GM12878 (cell line): ENCODE measurements around the gene CAMKMT. TPM values are rescaled to one million over a fixed set of nuclear protein-coding genes. Genes with fewer than 3 reads are reported as not detected.

Experiments
- ATAC-seq: fragments of 200-7000 bp; cut with Tn5 transposase; 3 replicates; pipeline ENCODE4 v1.9.1; 2020; ENCODE audit warnings: mild to moderate bottlenecking, moderate library complexity
- BruUV-seq: library from RNA; stranded (reverse); fragments of 400-500 nt; replicated peaks from 2 replicates; lab custom pipeline; 2021; lab: Mats Ljungman, UMichigan
- CTCF ChIA-PET: fragments of 300-600 bp; sonication (Branson Sonifier 250); formaldehyde crosslinking; extraction: SDS; loops from one replicate; lab custom pipeline; 2021; ENCODE audit warnings: inconsistent platforms; lab: Yijun Ruan, JAX
- POLR2A ChIA-PET: fragments of 350-600 bp; formaldehyde crosslinking; extraction: SDS; loops from one replicate; lab custom pipeline; 2021; ENCODE audit warnings: inconsistent platforms; lab: Charles Lee
- RAD21 ChIA-PET: fragments of 300-600 bp; sonication (Branson Sonifier 250); formaldehyde crosslinking; loops from one replicate; lab custom pipeline; 2023; ENCODE audit warnings: antibody characterized with exemption; ENCODE audit not compliant: unreplicated experiment; lab: Charles Lee
- SMC1A ChIA-PET: fragments of 300-600 bp; sonication (Branson Sonifier 250); formaldehyde crosslinking; loops from one replicate; lab custom pipeline; 2023; ENCODE audit not compliant: unreplicated experiment, uncharacterized antibody; lab: Charles Lee
- DNase-seq: peaks from one replicate; pipeline ENCODE4 v3.0.0-alpha.2; 2011; ENCODE audit warnings: low read depth, low spot score
- FAIRE-seq: peaks from 3 replicates; lab custom pipeline; 2011; peaks lifted over from hg19 to GRCh38; lab: Jason Lieb, UNC
- H2AFZ ChIP-seq: 2 replicates; pipeline ENCODE4 v1.6.0; 2011; ENCODE audit warnings: low read depth, low read length, control low read depth; ENCODE audit not compliant: control insufficient read depth
- H3K27ac ChIP-seq: 2 replicates; pipeline ENCODE4 v1.5.1; 2011; ENCODE audit warnings: control low read depth; ENCODE audit not compliant: control insufficient read depth, insufficient read depth
- H3K27me3 ChIP-seq, 2 experiments: replicated peaks in 1 of 2; 2 replicates each; pipeline versions ENCODE4 v1.6.0 to v1.6.1; 2011; ENCODE audit warnings: low read length in 1 of 2; ENCODE audit not compliant: control insufficient read depth in 2 of 2, insufficient read depth in 2 of 2
- H3K36me3 ChIP-seq, 2 experiments: 2 replicates each; pipeline ENCODE4 v1.5.1; 2011; ENCODE audit warnings: low read length in 1 of 2; ENCODE audit not compliant: control insufficient read depth in 2 of 2, insufficient read depth in 2 of 2
- H3K4me1 ChIP-seq: 2 replicates; pipeline ENCODE4 v1.6.1; 2011; ENCODE audit warnings: mild to moderate bottlenecking, low read length, moderate library complexity, mixed read lengths; ENCODE audit not compliant: control insufficient read depth, insufficient read depth
- H3K4me2 ChIP-seq: 2 replicates; pipeline ENCODE4 v1.6.0; 2011; ENCODE audit warnings: control low read depth; ENCODE audit not compliant: control insufficient read depth, insufficient read depth
- H3K4me3 ChIP-seq: fragments of 200-600 bp; sonication (generic); 2 replicates; pipeline ENCODE4 v1.5.1; 2016
- H3K79me2 ChIP-seq: 2 replicates; pipeline ENCODE4 v1.6.0; 2011; ENCODE audit warnings: low read length; ENCODE audit not compliant: control insufficient read depth, insufficient read depth
- H3K9ac ChIP-seq: 2 replicates; pipeline ENCODE4 v1.8.0; 2011; ENCODE audit warnings: low read length, control low read depth, mixed read lengths; ENCODE audit not compliant: control insufficient read depth, insufficient read depth
- H3K9me3 ChIP-seq: replicated peaks from 3 replicates; pipeline ENCODE4 v1.5.1; 2011; ENCODE audit warnings: mild to moderate bottlenecking, low read length; ENCODE audit not compliant: control insufficient read depth, insufficient read depth
- H4K20me1 ChIP-seq: 2 replicates; pipeline ENCODE4 v1.6.0; 2011; ENCODE audit not compliant: control insufficient read depth, insufficient read depth
- ATF3 ChIP-seq: IDR thresholded peaks from 2 replicates; pipeline ENCODE4 v1.6.1; 2011; ENCODE audit warnings: low read depth, mild to moderate bottlenecking, low read length, moderate library complexity, borderline replicate concordance; ENCODE audit errors: extremely low read depth
- BCL11A ChIP-seq: IDR thresholded peaks from 2 replicates; pipeline ENCODE4 v1.6.1; 2011; ENCODE audit warnings: low read depth, low read length
- BHLHE40 ChIP-seq, 2 experiments: fragments of 450-650 bp in 1 of 2; IDR thresholded peaks; 2 replicates each; pipeline ENCODE4 v1.6.1; 2011 to 2017; ENCODE audit warnings: low read depth in 2 of 2, borderline replicate concordance in 1 of 2, improper control_type of control experiment in 1 of 2, low read length in 1 of 2, mild to moderate bottlenecking in 1 of 2
- CHD1 ChIP-seq: IDR thresholded peaks from 2 replicates; pipeline ENCODE4 v1.6.1; 2012; ENCODE audit warnings: low read depth, low read length, improper control_type of control experiment
- ELK1 ChIP-seq: IDR thresholded peaks from 2 replicates; pipeline ENCODE4 v1.6.1; 2012; ENCODE audit warnings: low read depth, low read length, improper control_type of control experiment
- ESRRA ChIP-seq: IDR thresholded peaks from 2 replicates; pipeline ENCODE4 v1.6.1; 2012; ENCODE audit warnings: mild to moderate bottlenecking, low read length, improper control_type of control experiment
- GABPA ChIP-seq: IDR thresholded peaks from 2 replicates; pipeline ENCODE4 v1.6.1; 2014; ENCODE audit warnings: antibody characterized with exemption, low read depth, mild to moderate bottlenecking, inconsistent platforms
- HDAC6 ChIP-seq: fragments of 200-600 bp; sonication (generic); IDR thresholded peaks from one replicate; pipeline ENCODE4 v1.8.0; 2017; ENCODE audit warnings: antibody characterized with exemption; ENCODE audit not compliant: unreplicated experiment
- IRF5 ChIP-seq: fragments of 450-650 bp; IDR thresholded peaks from 2 replicates; pipeline ENCODE4 v1.6.1; 2017; ENCODE audit warnings: borderline replicate concordance
- MYB ChIP-seq: fragments of 150-350 bp; IDR thresholded peaks from 2 replicates; pipeline ENCODE4 v1.6.1; 2014; ENCODE audit warnings: mild to moderate bottlenecking, low read depth, low read length, borderline replicate concordance
- NR2C2 ChIP-seq: IDR thresholded peaks from 2 replicates; pipeline ENCODE4 v1.6.1; 2011; ENCODE audit warnings: borderline replicate concordance, low read depth; ENCODE audit not compliant: control insufficient read depth, insufficient read length
- NR2F1 ChIP-seq: fragments of 450-650 bp; conservative IDR thresholded peaks from 2 replicates; pipeline ENCODE4 v1.6.1; 2017; ENCODE audit warnings: mild to moderate bottlenecking
- RB1 ChIP-seq: fragments of 450-650 bp; formaldehyde crosslinking; IDR thresholded peaks from 2 replicates; pipeline ENCODE4 v1.6.1; 2017; ENCODE audit warnings: mild to moderate bottlenecking, borderline replicate concordance
- REST ChIP-seq: IDR thresholded peaks from 2 replicates; pipeline ENCODE4 v1.6.1; 2012; ENCODE audit warnings: mild to moderate bottlenecking, low read depth, low read length
- RFX5 ChIP-seq: IDR thresholded peaks from 2 replicates; pipeline ENCODE4 v1.6.1; 2011; ENCODE audit warnings: low read depth, low read length, improper control_type of control experiment
- STAT3 ChIP-seq: IDR thresholded peaks from 2 replicates; pipeline ENCODE4 v1.6.1; 2011; ENCODE audit warnings: low read depth, low read length, improper control_type of control experiment
- WGBS: methylation state at CpG from one replicate; pipeline ENCODE4 v1.1.6; 2016; ENCODE audit warnings: low lambda C conversion rate; ENCODE audit not compliant: insufficient replicate concordance, insufficient coverage; ENCODE audit errors: missing lambda C conversion rate; 5-methylcytosine and 5-hydroxymethylcytosine counted together
- in situ Hi-C: fragments of 300-500 bp; cut with MboI; formaldehyde crosslinking; loops from 9 replicates; pipeline ENCODE4 v1.14.3; 2018; ENCODE audit warnings: mixed read lengths
- intact Hi-C: fragments of 100-400 bp; cut with micrococcal nuclease; formaldehyde crosslinking; loops from one replicate; pipeline ENCODE4 v1.14.2; 2022; ENCODE audit not compliant: unreplicated experiment
- polyA plus RNA-seq, 11 experiments: library from polyadenylated mRNA; depleted of rRNA in 4 of 11; unstranded in 6 of 11; stranded (reverse) in 5 of 11; fragments of >200 nt; fragmentation: Nextera tagmentation in 4 of 11; fragmentation: Illumina TruSeq in 1 of 11; extraction: Ambion mirVana in 4 of 11; extraction: Trizol in 1 of 11; gene quantifications; 1 replicate in 1 of 11; 2 replicates in 10 of 11; pipeline versions ENCODE4 v1.2.1 to v1.2.3, GENCODE V29; 2011 to 2016; ENCODE audit warnings: inconsistent platforms in 2 of 11, missing spikeins in 2 of 11, low read depth in 1 of 11
- total RNA-seq, 4 experiments: library from RNA; depleted of rRNA in 3 of 4; stranded (reverse); fragments of >200 nt in 3 of 4; fragmentation: Illumina TruSeq in 1 of 4; extraction: Trizol in 1 of 4; gene quantifications; 2 replicates each; pipeline versions ENCODE4 v1.2.1 to v1.2.3, GENCODE V29; 2013 to 2021

Gene CAMKMT
- total and polyA plus RNA-seq, 10 of the 15 experiments (the other 5 are each of a cell fraction or from before 2014, with no cell fraction given) = 2.7 to 16.0 (median 11.8) TPM

- Histone ChIP-seq H3K4me1 (peaks cover 9% of the 10 kb centered on the region), H4K20me1 (no peaks in the 10 kb centered on the region), H2AFZ (no peak overlapping the region), H3K9me3 (no peaks in the 10 kb centered on the region), H3K4me3 (no peak overlapping the region), H3K27me3 (no peaks in the 10 kb centered on the region), H3K36me3 (no peaks in the 10 kb centered on the region), H3K9ac (no peak overlapping the region), H3K27ac (no peak overlapping the region), H3K79me2 (no peaks in the 10 kb centered on the region), H3K4me2 (no peak overlapping the region)
- WGBS = 97% methylated on average over 2 of the region's 2 CpGs
- TF ChIP-seq NR2F1 = no peak
- TF ChIP-seq CHD1 = no peak
- TF ChIP-seq ELK1 = no peak
- no peak for TF ChIP-seq ESRRA
- TF ChIP-seq REST = no peak
- no peak for TF ChIP-seq RB1
- TF ChIP-seq NR2C2 = no peak
- TF ChIP-seq GABPA = no peak
- no peak for TF ChIP-seq BHLHE40 (IDR thresholded peaks at IDR 0.05; ENCODE audit: borderline replicate concordance in 1 of 2, low read depth in 2 of 2, low read length in 1 of 2)
- no peak for TF ChIP-seq HDAC6
- TF ChIP-seq ATF3 = no peak
- TF ChIP-seq MYB = no peak
- TF ChIP-seq BCL11A = no peak
- no peak for TF ChIP-seq STAT3
- TF ChIP-seq IRF5 = no peak
- TF ChIP-seq RFX5 = no peak
- DNase-seq (no peak), ATAC-seq (no peak), FAIRE-seq (no peak)
- POLR2A ChIA-PET = no interaction called here
- CTCF ChIA-PET = interaction anchor here (2.0 to 2.2 kb wide), 2 partner anchors 9 to 10 kb away, joined by 6 to 9 read pairs; no protein-coding TSS in a partner anchor
- intact Hi-C loops = no loop called here
- SMC1A ChIA-PET = interaction anchor here (0.8 to 2.3 kb wide), 7 partner anchors 9 to 96 kb away, joined by 3 to 7 read pairs (median 3); no protein-coding TSS in a partner anchor
- in situ Hi-C loops = no loop called here
- no TSS peak for BruUV-seq
- RAD21 ChIA-PET = no interaction called here
These were observed 287.6 kb downstream of the CAMKMT start for GRCh38 chr2:44649381-44649780.
